ENCODE measurements around the gene MGAT3.
"Not testable (repeated sequence)": the region's sequence is repeated elsewhere in the genome, so short reads cannot be mapped to it uniquely, and the experiment has no call there.

The MGAT3 gene

DNA sequence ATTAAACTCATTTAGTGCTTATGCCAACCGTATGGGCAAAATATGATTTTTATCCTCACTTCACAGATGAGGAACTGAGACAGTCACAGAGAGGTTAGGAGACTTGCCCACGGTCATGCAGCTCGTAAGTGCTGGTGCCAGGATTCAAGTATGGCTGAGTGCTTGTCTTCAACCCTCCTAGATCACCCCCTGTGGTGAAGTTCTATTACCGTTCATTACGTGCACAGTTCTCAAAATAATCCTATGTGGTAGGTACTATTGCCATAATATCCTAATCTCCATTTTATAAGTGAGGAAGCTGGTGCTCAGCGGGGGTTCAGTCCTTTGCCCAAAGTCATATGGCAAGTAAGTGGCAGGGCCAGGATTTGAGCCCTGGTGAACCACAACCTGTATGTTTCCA, 46.8 kb downstream of the MGAT3 start:
- DNase-seq (ENCODE audit: low spot score): no peak
- TF ChIP-seq, protein P1, sequence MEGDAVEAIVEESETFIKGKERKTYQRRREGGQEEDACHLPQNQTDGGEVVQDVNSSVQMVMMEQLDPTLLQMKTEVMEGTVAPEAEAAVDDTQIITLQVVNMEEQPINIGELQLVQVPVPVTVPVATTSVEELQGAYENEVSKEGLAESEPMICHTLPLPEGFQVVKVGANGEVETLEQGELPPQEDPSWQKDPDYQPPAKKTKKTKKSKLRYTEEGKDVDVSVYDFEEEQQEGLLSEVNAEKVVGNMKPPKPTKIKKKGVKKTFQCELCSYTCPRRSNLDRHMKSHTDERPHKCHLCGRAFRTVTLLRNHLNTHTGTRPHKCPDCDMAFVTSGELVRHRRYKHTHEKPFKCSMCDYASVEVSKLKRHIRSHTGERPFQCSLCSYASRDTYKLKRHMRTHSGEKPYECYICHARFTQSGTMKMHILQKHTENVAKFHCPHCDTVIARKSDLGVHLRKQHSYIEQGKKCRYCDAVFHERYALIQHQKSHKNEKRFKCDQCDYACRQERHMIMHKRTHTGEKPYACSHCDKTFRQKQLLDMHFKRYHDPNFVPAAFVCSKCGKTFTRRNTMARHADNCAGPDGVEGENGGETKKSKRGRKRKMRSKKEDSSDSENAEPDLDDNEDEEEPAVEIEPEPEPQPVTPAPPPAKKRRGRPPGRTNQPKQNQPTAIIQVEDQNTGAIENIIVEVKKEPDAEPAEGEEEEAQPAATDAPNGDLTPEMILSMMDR (IDR thresholded peaks at IDR 0.05; ENCODE audit: borderline replicate concordance, control extremely low read depth, extremely low read depth, insufficient read depth, missing control alignments): no peak
- in situ Hi-C loops (cut with MboI; ENCODE audit: low sequenced_read_pairs, unreplicated experiment): loop anchor here (25.0 kb wide), 1 partner anchor 341 kb away; the partner anchor contains the start of gene CBX7

DNA sequence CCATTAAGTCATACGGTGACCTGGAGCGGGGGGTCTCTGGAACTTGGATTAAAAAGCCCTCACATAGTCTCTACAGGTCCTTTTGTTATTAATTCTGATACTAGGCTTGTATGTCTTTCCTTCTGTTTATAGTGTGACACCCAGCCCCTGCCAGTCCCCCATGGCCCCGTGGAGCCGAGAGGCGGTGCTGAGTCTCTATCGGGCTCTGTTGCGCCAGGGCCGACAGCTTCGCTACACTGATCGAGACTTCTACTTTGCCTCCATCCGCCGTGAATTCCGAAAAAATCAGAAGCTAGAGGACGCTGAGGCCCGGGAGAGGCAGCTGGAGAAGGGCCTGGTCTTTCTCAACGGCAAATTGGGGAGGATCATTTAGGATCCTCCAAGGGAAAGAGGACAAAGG, 47.3 kb downstream of the MGAT3 start:
- TF ChIP-seq, protein P1 (IDR thresholded peaks at IDR 0.05; ENCODE audit: borderline replicate concordance, control extremely low read depth, extremely low read depth, insufficient read depth, missing control alignments): no peak
- DNase-seq (ENCODE audit: low spot score): no peak
- in situ Hi-C loops (cut with MboI; ENCODE audit: low sequenced_read_pairs, unreplicated experiment): loop anchor here (25.0 kb wide), 1 partner anchor 342 kb away; the partner anchor contains the start of gene CBX7

DNA sequence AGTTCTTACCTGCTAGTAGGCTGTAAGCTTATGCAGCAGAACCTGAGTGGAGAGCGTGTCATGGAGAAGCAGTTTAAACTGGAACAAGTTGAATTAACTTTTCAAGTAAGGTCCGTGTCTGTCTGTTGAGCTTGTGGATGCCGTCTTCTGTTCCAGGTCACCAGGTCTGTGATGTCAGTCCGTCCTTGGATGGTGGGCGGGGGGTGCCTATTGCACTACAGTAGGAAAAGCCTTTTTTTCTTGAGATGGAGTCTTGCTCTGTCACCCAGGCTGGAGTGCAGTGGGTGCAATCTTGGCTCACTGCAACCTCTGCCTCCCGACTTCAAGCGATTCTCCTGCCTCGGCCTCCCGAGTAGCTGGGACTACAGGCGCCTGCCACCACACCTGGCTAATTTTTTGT, 50.2 kb downstream of the MGAT3 start:
- DNase-seq (ENCODE audit: low spot score): not testable (repeated sequence)
- in situ Hi-C loops (cut with MboI; ENCODE audit: low sequenced_read_pairs, unreplicated experiment): loop anchor here (25.0 kb wide), 1 partner anchor 345 kb away; the partner anchor contains the start of gene CBX7

DNA sequence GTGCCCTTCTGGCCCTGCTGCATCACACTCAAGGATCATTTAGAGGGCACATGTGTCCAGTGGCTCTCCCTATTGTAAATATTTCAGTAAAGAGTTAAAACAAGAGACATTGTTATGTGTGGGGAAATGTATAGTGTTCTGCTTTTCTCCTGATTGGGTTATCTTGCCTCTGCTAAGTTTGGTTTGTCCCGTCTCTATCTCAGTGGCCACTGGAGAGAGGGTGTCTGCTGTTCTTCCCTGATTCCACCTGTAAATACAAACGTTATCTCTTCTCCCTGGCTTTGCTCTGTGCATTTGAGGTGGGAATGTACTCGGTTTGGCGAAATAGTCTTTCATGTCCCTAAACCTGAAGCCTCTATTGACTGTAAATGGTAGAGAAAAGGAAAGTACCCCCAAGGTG, 51.6 kb downstream of the MGAT3 start:
- in situ Hi-C loops (cut with MboI; ENCODE audit: low sequenced_read_pairs, unreplicated experiment): loop anchor here (25.0 kb wide), 1 partner anchor 346 kb away; the partner anchor contains the start of gene CBX7
- TF ChIP-seq, protein P1 (IDR thresholded peaks at IDR 0.05; ENCODE audit: borderline replicate concordance, control extremely low read depth, extremely low read depth, insufficient read depth, missing control alignments): no peak
- no peak for DNase-seq (ENCODE audit: low spot score)

DNA sequence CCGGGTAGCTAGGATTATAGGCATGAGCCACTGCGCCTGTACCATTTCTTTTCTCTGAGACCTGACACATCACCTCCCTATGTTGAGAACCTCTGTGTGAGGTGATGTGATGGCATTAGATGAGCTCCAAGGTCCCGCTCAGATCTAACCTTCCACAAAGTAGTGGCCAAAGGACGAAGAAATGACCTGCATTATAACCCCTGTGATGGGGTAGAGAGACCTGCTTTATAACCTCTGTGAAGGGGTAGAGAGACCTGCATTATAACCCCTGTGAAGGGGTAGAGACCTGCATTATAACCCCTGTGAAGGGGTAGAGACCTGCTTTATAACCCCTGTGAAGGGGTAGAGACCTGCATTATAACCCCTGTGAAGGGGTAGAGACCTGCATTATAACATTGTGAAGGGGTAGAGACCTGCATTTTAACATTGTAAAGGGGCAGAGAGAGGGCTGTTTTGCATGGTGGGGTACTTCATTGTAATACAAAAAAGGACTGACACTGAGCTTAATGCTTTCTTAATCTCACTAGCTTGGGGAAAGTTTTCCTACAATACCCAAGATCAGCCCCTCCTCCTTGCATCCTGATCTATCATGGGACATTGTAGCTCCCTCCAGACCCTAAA, 53.8 kb downstream of the MGAT3 start:
- in situ Hi-C loops (cut with MboI; ENCODE audit: low sequenced_read_pairs, unreplicated experiment): loop anchor here (25.0 kb wide), 1 partner anchor 348 kb away; the partner anchor contains the start of gene CBX7
- TF ChIP-seq, protein P1 (IDR thresholded peaks at IDR 0.05; ENCODE audit: borderline replicate concordance, control extremely low read depth, extremely low read depth, insufficient read depth, missing control alignments): no peak
- no peak for DNase-seq (ENCODE audit: low spot score)

DNA sequence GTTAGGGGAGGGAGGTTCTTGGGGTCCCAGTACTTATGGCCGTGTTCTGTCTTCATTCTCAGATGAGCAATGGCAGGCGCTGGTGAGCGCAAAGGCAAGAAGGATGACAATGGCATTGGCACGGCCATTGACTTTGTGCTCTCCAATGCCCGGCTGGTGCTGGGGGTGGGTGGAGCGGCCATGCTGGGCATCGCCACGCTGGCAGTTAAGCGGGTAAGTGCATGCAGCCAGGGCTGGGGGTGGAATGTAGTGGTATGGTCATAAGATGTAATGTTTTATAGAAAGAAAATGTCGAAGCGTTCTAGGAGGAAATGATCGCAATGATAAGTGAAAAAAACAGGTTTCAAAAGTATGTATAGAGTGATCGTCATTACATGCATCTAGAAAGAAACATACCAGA, 54.4 kb downstream of the MGAT3 start:
- TF ChIP-seq, protein P1 (IDR thresholded peaks at IDR 0.05; ENCODE audit: borderline replicate concordance, control extremely low read depth, extremely low read depth, insufficient read depth, missing control alignments): no peak
- DNase-seq (ENCODE audit: low spot score): no peak
- in situ Hi-C loops (cut with MboI; ENCODE audit: low sequenced_read_pairs, unreplicated experiment): loop anchor here (25.0 kb wide), 1 partner anchor 349 kb away; the partner anchor contains the start of gene CBX7

DNA sequence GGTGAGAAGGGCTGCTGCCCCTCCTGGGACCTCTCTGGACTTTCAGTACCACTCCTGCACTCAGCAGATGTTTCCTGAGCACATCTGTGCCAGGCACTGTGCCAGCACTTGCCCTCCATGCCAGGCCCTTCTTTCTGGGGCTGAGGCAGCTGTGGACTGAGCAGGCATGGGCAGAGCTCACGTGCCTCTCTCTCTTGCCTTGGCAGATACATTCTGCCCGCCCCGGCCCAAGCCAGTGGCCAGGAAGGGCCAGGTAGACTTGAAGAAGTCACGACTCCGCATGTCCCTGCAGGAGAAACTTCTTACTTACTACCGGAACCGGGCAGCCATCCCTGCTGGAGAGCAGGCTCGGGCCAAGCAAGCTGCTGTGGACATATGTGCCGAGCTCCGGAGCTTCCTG, 55.2 kb downstream of the MGAT3 start:
- TF ChIP-seq, protein P1 (IDR thresholded peaks at IDR 0.05; ENCODE audit: borderline replicate concordance, control extremely low read depth, extremely low read depth, insufficient read depth, missing control alignments): no peak
- no peak for DNase-seq (ENCODE audit: low spot score)
- in situ Hi-C loops (cut with MboI; ENCODE audit: low sequenced_read_pairs, unreplicated experiment): loop anchor here (25.0 kb wide), 1 partner anchor 350 kb away; the partner anchor contains the start of gene CBX7

Measured in GM13976 (cell line).